ENCODE results near the gene NUP58. TPM values are rescaled to one million over a fixed set of nuclear protein-coding genes. Genes with fewer than 3 reads are reported as not detected.

NUP58 gene
- total RNA-seq, 1 donor from 2014 or later: 48.4 TPM

- ChIA-PET POLR2A (no interaction called here), CTCF (no interaction called here)
- H3K4me1 Mint-ChIP-seq: no peaks in the 10 kb centered on the region
- intact Hi-C loops (cut with micrococcal nuclease): no loop called here
- H3K27me3 Mint-ChIP-seq: no peaks in the 10 kb centered on the region
- no peak overlapping the region for H3K4me3 Mint-ChIP-seq
- no peak for TF ChIP-seq CTCF (IDR thresholded peaks at IDR 0.05)
- ATAC-seq (ENCODE audit: low read depth) (no peak), DNase-seq (no peak)
- H3K36me3 Mint-ChIP-seq (ENCODE audit: low read depth): peaks cover 10% of the 10 kb centered on the region
- no peaks in the 10 kb centered on the region for H3K9me3 Mint-ChIP-seq
- H3K27ac Mint-ChIP-seq: no peak overlapping the region
Measured at GRCh38 chr13:25345576-25345975, 44.2 kb downstream of the NUP58 start.

- intact Hi-C loops (cut with micrococcal nuclease): no loop called here
- Mint-ChIP-seq H3K27me3 (peaks cover 1% of the 10 kb centered on the region), H3K4me1 (no peaks in the 10 kb centered on the region), H3K4me3 (no peak overlapping the region), H3K9me3 (no peaks in the 10 kb centered on the region), H3K27ac (no peak overlapping the region), H3K36me3 (ENCODE audit: low read depth) (peaks cover 5% of the 10 kb centered on the region)
- TF ChIP-seq CTCF (IDR thresholded peaks at IDR 0.05): no peak
- ChIA-PET CTCF (no interaction called here), POLR2A (no interaction called here)
- no peak for ATAC-seq (ENCODE audit: low read depth)
- DNase-seq: no peak
Measured at GRCh38 chr13:25347151-25347550, 45.7 kb downstream of the NUP58 start.

GRCh38 chr13:25351404-25351803 lies 50.0 kb downstream of the NUP58 start:
- H3K9me3 Mint-ChIP-seq: no peaks in the 10 kb centered on the region
- intact Hi-C loops (cut with micrococcal nuclease): no loop called here
- H3K36me3 Mint-ChIP-seq (ENCODE audit: low read depth): no peaks in the 10 kb centered on the region
- DNase-seq (no peak), ATAC-seq (ENCODE audit: low read depth) (no peak)
- peaks cover 16% of the 10 kb centered on the region for H3K27me3 Mint-ChIP-seq
- H3K4me3 Mint-ChIP-seq: no peak overlapping the region
- CTCF ChIA-PET: no interaction called here
- POLR2A ChIA-PET: no interaction called here
- H3K4me1 Mint-ChIP-seq: no peaks in the 10 kb centered on the region
- no peak overlapping the region for H3K27ac Mint-ChIP-seq
- TF ChIP-seq CTCF (IDR thresholded peaks at IDR 0.05): no peak

GRCh38 chr13:25352230-25352629 lies 50.8 kb downstream of the NUP58 start:
- Mint-ChIP-seq H3K36me3 (ENCODE audit: low read depth) (no peaks in the 10 kb centered on the region), H3K9me3 (no peaks in the 10 kb centered on the region), H3K27ac (no peak overlapping the region), H3K4me1 (no peaks in the 10 kb centered on the region), H3K27me3 (peaks cover 16% of the 10 kb centered on the region), H3K4me3 (no peak overlapping the region)
- intact Hi-C loops (cut with micrococcal nuclease): no loop called here
- TF ChIP-seq CTCF (IDR thresholded peaks at IDR 0.05): no peak
- ChIA-PET CTCF (no interaction called here), POLR2A (no interaction called here)
- no peak for ATAC-seq (ENCODE audit: low read depth)
- DNase-seq: no peak

GRCh38 chr13:25352806-25353205 lies 51.4 kb downstream of the NUP58 start:
- peaks cover 18% of the 10 kb centered on the region for H3K27me3 Mint-ChIP-seq
- CTCF ChIA-PET: no interaction called here
- no peak for TF ChIP-seq CTCF (IDR thresholded peaks at IDR 0.05)
- no peak for DNase-seq
- no peak for ATAC-seq (ENCODE audit: low read depth)
- no peak overlapping the region for H3K27ac Mint-ChIP-seq
- intact Hi-C loops (cut with micrococcal nuclease): no loop called here
- H3K9me3 Mint-ChIP-seq: no peaks in the 10 kb centered on the region
- no peak overlapping the region for H3K4me3 Mint-ChIP-seq
- POLR2A ChIA-PET: no interaction called here
- no peaks in the 10 kb centered on the region for H3K4me1 Mint-ChIP-seq
- no peaks in the 10 kb centered on the region for H3K36me3 Mint-ChIP-seq (ENCODE audit: low read depth)

Data from activated B cell treated with CpG ODN at 0.5 μM for 24 hours (primary cell).